Subcutaneous abdominal adipose tissue (tissue), 5 donors: ENCODE results near the gene ZNF597.
A peak's percentile ranks its signal among the peaks of the same experiment; 100 is the strongest.

Experiments
- H3K27ac ChIP-seq: one replicate; pipeline ENCODE4 v1.7.0; 2013; ENCODE audit warnings: low read depth, mild to moderate bottlenecking, inconsistent platforms, low read length, moderate library complexity
- H3K27me3 ChIP-seq, 5 donors: one replicate each; pipeline ENCODE4 v1.7.0; 2013; ENCODE audit warnings: low read length in 5 of 5, inconsistent platforms in 1 of 5; ENCODE audit not compliant: control insufficient read depth in 5 of 5, insufficient read depth in 4 of 5
- H3K36me3 ChIP-seq, 5 donors: one replicate each; pipeline ENCODE4 v1.7.0; 2013; ENCODE audit warnings: low read length in 5 of 5; ENCODE audit not compliant: control insufficient read depth in 5 of 5, insufficient read depth in 5 of 5
- H3K4me1 ChIP-seq, 5 donors: one replicate each; pipeline ENCODE4 v1.7.0; 2013; ENCODE audit warnings: low read length in 5 of 5, mild to moderate bottlenecking in 3 of 5, moderate library complexity in 1 of 5; ENCODE audit not compliant: control insufficient read depth in 5 of 5, insufficient read depth in 5 of 5
- H3K4me3 ChIP-seq, 5 donors: one replicate each; pipeline ENCODE4 v1.7.0; 2013; ENCODE audit warnings: low read length in 5 of 5, low read depth in 1 of 5
- H3K9ac ChIP-seq, 5 donors: one replicate each; pipeline ENCODE4 v1.7.0; 2013; ENCODE audit warnings: low read length in 5 of 5, mild to moderate bottlenecking in 4 of 5, moderate library complexity in 3 of 5
- H3K9me3 ChIP-seq, 5 donors: one replicate each; pipeline ENCODE4 v1.7.0; 2013; ENCODE audit warnings: low read length in 5 of 5; ENCODE audit not compliant: control insufficient read depth in 5 of 5
- donor health status: healthy.
- donor health status: healthy.
- donor health status: healthy.
- donor health status: healthy.
- donor health status: healthy.

The ZNF597 gene

DNA sequence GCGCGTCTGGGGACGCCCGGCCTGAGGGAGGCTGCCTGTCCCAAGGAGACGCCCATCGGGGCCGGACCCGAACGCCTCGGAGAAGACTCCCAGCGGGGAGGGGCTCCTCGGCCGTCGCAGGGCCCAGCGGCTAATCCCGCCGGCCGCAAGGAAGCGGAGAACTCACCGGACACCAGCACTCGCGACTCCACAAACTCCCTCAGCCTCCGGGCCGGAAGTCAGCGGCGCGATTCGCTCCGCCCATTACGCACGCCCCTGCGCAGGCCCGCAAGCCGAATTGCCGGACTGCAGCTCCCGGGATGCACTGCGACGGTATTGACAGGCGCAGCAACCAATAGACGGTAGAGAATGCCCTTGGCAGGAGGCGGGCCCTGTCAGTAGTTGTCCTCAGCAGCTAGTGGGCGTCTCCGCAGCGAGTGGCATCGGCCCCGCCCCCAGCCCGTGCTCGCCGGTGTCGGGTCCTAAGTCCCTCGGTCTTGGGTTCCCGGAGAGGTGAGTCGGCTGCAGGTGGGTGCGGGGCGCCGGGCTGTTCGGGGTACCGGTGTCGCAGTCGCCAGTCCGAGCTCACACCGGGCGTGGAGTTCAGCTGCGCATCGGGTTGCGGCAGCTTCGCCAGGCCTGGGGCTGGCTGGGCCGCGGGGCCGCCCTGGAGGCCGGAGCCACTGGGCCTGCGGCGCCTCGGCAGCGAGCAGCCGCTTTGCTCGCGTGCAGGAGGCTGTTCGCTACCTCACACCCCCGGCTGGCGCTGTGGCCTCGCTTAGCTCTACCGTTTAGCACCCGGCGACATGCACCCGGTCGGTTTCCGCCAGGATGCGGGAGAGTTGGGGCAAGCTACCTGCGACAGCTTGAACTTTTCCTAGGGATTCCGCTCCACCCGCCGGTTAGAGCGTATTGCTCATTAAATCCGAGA is 42.3 kb downstream of the ZNF597 start, which contains the start of the genes ZNF174 and ZSCAN32:
ZNF174 (plus strand) TSS at position 437 of the 910 bp plus-strand sequence. CDS start 790 bp downstream, outside the sequence.
ZSCAN32 (minus strand) TSS at position 226 of the 910 bp plus-strand sequence. CDS start 3,447 bp downstream, outside the sequence.
- peaks cover 4 to 23% (median 21%) of the 10 kb centered on the region in 5 donors for H3K4me1 ChIP-seq
- H3K9me3 ChIP-seq: peaks cover 9 to 41% (median 34%) of the 10 kb centered on the region in 5 donors

DNA sequence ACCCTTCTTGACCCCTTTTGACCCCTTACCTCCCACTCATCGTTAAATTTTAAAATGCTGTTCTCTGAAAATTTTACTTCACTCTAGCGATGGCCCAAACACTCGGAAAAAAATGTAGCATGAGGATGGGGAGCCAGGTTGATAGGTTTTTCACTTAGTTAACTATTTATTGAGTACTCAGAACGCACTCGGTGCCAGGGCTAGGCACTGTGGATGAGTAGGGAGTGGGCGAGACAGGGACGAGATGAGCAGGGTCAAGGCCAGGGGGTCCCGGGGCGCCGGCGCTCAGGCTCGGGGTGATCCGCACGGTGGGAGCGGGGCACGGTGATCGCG is 42.9 kb downstream of the ZNF597 start:
- peak overlapping the region; percentile 56 to 95 (median 94) for H3K9ac ChIP-seq
- no peaks in the 10 kb centered on the region for H3K27me3 ChIP-seq
- H3K27ac ChIP-seq: peak overlapping the region; percentile 41
- H3K4me3 ChIP-seq: peak overlapping the region; percentile 80 to 92 (median 89)
- peaks cover 21 to 42% (median 39%) of the 10 kb centered on the region in 5 donors for H3K36me3 ChIP-seq
- H3K4me1 ChIP-seq: peaks cover 4 to 23% (median 21%) of the 10 kb centered on the region in 5 donors
- H3K9me3 ChIP-seq: peaks cover 6 to 42% (median 30%) of the 10 kb centered on the region in 5 donors

More for the DNA sequence above, 42.3 kb downstream of the ZNF597 start, which contains the start of the genes ZNF174 and ZSCAN32:
- peaks cover 23 to 42% (median 39%) of the 10 kb centered on the region in 5 donors for H3K36me3 ChIP-seq
- peak within 1 kb of the TSS; percentile 74 for H3K27ac ChIP-seq
- peak within 1 kb of the TSS; percentile 56 to 95 (median 94) for H3K9ac ChIP-seq
- peak within 1 kb of the TSS; percentile 80 to 92 (median 89) for H3K4me3 ChIP-seq
- H3K27me3 ChIP-seq: no peaks in the 10 kb centered on the region

DNA sequence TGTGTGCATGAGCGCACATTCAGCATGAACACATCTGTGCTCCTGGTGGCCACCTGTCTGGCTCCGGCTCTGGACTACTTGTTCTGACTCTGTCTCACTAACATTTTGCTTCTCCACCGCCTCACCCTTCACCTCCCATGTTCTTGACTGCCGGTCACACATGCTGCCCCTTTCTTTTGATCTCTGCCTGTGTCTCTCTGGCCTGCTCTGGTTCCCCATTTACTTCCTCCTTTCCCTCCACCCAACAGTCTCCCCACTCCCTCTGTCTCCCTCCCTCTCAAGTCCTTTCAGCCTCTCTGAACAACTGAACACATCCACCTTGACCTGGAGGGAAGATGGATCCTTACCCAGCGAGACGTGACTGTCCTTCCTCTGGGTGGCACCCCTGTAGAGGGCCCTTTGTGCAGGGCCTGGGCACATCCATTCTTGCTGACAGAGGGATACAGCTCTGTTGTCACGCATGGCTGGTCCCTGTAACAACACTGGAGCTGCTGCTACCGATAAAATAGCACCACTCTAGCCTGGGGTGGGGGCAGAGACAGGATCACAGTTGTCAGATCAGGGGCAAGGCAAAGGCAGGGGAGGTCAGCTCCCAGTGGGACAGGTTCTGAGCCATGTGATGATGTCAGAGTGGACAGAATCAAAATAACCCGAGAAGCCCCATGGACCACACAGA is 53.5 kb downstream of the ZNF597 start:
- H3K9me3 ChIP-seq: peaks cover 36 to 69% (median 58%) of the 10 kb centered on the region in 5 donors
- no peak overlapping the region for H3K27ac ChIP-seq
- peak overlapping the region in 4 of 5 donors; percentile 13 to 45 (median 29) for H3K4me3 ChIP-seq
- no peaks in the 10 kb centered on the region for H3K27me3 ChIP-seq
- peaks cover 15 to 67% (median 56%) of the 10 kb centered on the region in 5 donors for H3K36me3 ChIP-seq
- H3K9ac ChIP-seq: no peak overlapping the region
- no peaks in the 10 kb centered on the region for H3K4me1 ChIP-seq

DNA sequence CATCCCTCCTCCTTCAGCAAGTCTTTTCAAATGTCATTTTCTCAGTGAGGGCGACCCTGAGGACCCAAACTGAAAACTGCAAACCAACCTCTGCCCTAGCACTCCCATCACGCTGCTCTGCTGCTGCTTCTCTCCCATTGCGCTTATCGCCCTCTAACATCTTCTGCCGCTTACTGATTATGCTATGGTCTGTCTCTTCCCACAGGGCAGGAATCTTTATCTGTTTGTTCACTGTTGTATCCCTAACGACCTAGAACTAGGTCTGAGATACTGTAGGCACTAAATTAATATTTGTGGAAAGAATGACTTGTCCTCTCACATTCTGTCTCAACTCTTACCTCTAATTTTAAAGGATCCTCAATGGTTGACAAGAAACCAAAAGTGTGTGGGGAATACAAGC is 55.0 kb downstream of the ZNF597 start:
- peaks cover 47 to 74% (median 63%) of the 10 kb centered on the region in 5 donors for H3K9me3 ChIP-seq
- peaks cover 0 to under 1% (median 0%) of the 10 kb centered on the region in 5 donors for H3K4me1 ChIP-seq
- peak overlapping the region in 4 of 5 donors; percentile 2 to 32 (median 22) for H3K4me3 ChIP-seq
- no peak overlapping the region for H3K27ac ChIP-seq
- no peak overlapping the region for H3K9ac ChIP-seq
- H3K36me3 ChIP-seq: peaks cover 25 to 67% (median 57%) of the 10 kb centered on the region in 5 donors
- H3K27me3 ChIP-seq: no peaks in the 10 kb centered on the region

DNA sequence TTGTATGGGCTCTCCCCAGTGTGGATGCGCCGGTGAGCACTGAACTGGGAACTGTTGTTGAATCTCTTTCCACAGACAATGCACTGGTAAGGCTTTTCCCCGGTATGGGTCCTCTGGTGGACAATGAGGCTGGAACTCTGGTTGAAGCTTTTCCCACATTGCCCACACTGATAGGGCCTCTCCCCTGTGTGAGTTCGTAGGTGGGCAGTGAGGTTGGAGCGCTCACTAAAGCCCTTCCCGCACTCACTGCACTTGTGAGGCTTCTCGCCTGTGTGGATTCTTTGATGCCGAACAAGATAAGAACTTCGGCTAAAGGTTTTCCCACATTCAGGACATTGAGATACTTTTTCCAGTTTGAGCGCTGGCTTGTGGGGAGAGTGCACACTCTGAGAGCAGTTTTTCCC is 60.3 kb downstream of the ZNF597 start:
- H3K27ac ChIP-seq: no peak overlapping the region
- H3K9me3 ChIP-seq: peaks cover 68 to 87% (median 80%) of the 10 kb centered on the region in 5 donors
- H3K36me3 ChIP-seq: peaks cover 35 to 45% (median 41%) of the 10 kb centered on the region in 5 donors
- H3K9ac ChIP-seq: peak overlapping the region in 1 of 5 donors; percentile 75
- H3K27me3 ChIP-seq: no peaks in the 10 kb centered on the region
- peak overlapping the region; percentile 28 to 62 (median 59) for H3K4me3 ChIP-seq
- H3K4me1 ChIP-seq: peaks cover 0 to 6% (median 0%) of the 10 kb centered on the region in 5 donors
